Measurements from ENCODE around the gene SLC26A1.

The SLC26A1 gene

GRCh38 chr4:963276-964225 lies 29.7 kb downstream of the SLC26A1 start:
- DNase-seq, result no peak

GRCh38 chr4:962231-963208 lies 30.7 kb downstream of the SLC26A1 start:
- no peak for DNase-seq

- DNase-seq, result no peak
These were observed 31.6 kb downstream of the SLC26A1 start for GRCh38 chr4:961351-962230.

DNA sequence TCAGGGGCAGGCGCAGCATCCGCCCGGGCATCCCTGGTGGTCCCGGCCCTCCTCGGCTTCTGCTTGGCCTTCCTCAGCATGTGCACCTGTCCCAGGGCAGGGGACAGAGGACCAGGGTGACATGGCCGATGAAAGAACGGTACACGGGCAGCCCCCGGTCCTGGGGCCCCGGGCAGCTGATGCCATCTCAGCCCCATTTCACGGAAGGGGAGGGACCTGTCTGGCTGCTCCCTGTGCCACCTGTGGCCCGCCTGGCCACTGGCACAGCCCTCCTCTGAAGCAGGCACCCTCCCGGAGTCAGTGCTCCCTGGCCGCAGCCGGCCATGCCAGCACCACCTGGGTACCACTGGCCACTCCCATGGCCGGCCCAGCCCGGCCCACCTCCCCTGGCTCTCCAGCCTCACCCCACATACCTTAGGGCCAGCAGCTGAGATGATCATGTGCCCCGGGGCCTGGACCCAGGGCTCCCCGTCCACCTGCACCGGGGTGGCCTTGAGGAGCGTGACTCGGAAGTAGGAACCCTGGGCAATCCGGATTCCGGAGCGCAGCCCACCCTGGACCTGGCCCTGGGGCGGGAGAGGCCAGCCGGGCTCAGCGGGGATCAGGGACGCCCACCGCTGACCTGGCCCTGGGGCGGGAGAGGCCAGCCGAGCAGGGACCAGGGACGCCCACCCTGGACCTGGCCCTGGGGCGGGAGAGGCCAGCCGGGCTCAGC lies 32.4 kb downstream of the SLC26A1 start:
- no peak for DNase-seq

- no peak for DNase-seq
These were observed 33.0 kb downstream of the SLC26A1 start for GRCh38 chr4:960140-960635.

- DNase-seq, result no peak
These were observed 33.7 kb downstream of the SLC26A1 start for GRCh38 chr4:959338-960139.

DNA sequence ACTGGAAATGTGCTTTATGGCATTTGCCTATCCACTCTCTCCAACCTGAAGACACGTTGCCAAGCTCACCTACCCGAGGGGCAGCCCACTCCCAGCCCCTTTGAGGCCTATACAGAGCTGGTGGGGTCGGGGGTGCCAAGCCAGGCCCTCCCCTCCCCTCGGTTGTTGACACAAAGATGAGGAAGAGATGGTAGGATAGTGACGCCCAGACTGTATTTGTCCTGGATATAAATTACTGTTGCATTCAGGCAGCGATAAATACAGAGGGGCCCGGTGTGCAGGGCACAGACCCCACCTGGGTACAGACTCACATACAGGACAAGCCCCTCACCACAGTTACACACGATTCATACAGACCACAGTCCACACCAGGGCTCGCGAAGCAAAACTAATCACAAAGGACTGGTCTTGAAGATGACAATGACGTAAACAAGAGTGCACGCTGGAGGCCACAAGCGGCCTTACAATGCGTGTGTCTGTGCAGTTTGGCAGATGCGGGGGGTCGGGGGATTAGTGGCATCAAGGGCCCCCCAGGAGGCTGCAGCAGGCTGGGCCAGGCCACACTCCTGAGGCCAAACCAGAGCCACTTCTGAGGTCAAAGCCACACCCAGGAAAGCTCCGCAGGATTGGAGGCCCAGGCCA lies 34.4 kb downstream of the SLC26A1 start:
- DNase-seq, result no peak

DNA sequence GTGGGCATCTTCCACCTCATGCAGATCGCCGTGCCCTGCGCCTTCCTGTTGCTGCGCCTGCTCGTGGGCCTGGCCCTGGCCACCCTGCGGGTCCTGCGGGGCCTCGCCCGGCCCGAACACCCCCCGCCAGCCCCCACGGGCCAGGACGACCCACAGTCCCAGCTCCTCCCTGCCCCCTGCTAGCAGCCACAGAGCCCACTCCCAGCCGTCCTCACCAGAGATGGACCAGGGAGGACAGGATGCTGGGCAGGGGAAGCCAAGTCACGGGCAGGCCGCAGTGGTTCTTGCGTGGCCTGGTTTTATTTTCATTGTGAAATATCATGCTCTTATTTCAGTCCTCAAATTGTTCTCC lies 34.9 kb downstream of the SLC26A1 start:
- no peak for DNase-seq

DNA sequence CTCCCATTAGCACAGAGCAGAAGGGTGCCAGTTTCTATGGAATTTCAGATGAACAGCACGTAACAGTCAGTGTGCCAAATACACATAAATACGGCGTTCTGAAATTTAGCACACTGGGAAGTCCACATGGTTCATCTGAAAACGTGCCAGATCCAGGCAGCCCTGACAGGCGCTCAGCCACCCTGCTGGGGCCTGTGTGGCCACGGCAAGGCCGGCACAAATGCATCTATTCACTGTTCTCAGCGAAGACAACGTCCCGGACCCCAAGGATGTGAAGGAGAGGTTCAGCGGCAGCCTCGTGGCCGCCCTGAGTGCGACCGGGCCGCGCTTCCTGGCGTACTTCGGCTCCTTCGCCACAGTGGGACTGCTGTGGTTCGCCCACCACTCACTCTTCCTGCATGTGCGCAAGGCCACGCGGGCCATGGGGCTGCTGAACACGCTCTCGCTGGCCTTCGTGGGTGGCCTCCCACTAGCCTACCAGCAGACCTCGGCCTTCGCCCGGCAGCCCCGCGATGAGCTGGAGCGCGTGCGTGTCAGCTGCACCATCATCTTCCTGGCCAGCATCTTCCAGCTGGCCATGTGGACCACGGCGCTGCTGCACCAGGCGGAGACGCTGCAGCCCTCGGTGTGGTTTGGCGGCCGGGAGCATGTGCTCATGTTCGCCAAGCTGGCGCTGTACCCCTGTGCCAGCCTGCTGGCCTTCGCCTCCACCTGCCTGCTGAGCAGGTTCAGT lies 35.5 kb downstream of the SLC26A1 start:
- DNase-seq, result no peak

GRCh38 chr4:957231-957580 lies 36.0 kb downstream of the SLC26A1 start:
- DNase-seq, result no peak

GRCh38 chr4:956531-957230 lies 36.5 kb downstream of the SLC26A1 start:
- no peak for DNase-seq

DNA sequence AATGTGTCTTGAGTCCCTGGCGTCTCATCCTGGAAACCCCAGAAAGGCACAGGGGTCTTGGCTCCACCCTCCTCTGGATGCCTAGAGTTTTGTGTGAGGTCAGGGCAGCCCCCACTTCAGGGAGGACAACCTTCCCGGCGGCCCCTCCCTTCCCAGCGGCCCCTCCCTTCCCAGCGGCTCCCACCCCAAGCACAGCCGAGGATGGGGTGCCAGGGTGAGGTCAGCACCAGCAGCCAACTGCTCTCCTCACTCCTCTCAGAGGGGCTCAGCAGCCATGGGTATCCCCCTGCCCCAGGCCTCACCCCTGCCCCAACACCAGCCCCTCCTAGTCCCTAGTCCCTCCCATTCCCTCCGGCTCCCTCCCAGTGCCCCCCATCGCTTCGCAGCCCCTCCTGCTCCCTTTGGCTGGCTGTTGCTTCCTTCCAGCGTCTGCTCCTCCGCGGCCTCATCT lies 37.2 kb downstream of the SLC26A1 start:
- no peak for DNase-seq

- no peak for DNase-seq
These were observed 37.9 kb downstream of the SLC26A1 start for GRCh38 chr4:955161-955921.

DNA sequence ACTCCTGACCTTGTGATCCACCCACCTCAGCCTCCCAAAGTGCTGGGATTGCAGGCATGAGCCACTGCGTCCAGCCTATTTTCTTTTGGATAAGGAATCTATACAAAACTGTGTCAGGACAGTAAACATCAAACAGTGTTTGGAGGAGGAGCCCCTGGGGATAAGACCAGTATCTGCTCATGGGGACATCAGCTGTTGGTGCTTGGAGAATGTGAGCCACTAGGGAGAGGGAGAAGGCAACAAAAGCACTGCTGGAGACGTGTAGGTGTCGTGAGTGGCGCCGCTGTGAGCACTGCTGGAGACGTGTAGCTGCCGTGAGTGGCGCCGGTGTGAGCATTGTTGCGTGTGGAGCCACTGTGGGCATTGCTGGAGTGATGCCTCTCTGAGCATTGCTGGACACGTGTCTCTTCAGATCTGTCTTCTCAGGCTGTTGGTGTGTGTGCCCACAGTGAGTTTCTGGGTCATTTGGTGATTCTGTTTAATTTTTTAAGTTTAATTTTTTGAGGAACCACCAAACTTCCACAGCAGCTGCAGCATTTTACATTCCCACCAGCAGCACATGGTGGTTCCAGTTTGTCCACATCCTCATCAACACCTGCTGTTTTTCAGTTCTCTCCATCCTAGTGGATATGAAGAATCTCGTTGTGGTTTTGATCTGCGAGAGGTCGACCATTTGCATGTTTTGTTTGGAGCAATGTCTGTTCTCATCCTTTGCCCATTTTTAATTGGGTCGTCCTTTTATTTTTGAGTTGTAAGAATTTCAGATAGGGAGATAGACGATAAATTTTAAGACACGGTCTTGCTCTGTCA lies 38.8 kb downstream of the SLC26A1 start:
- no peak for DNase-seq

- DNase-seq, result no peak
These were observed 39.7 kb downstream of the SLC26A1 start for GRCh38 chr4:953574-953915.

DNA sequence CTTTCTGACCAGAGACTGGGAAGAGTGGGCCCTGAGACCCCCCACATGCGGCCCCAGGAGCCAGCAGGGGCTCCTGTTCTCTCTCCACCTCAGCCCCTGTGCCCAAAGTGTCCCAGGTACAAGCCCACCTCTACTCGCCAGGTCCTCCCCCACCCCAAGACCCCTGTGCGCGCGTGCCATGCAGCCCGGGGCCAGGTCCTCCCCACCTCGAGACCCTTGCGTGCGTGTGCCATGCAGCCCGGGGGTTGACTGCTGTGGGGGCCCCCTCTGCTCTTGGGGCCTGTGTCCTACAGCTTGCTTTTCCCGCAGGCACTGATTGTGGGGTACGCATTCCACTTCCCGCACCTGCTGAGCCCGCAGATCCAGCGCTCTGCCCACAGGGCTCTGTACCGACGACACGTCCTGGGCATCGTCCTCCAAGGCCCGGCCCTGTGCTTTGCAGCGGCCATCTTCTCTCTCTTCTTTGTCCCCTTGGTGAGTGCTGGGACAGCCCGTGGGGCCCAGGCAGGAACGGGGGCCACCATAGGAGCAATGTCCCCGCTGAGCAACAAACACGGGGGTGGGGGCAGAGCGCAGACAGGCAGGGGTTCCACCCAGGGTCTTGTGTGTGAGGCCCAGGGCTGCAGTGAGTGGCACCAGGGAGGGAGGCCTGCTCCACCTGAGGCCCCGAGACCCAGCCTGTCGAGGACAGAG lies 40.2 kb downstream of the SLC26A1 start:
- DNase-seq, result no peak
